HUES48 (cell line): Measurements from ENCODE around the gene ZFHX3.

Experiments
- H3K27ac ChIP-seq: one replicate; pipeline ENCODE4 v1.7.0; 2013; ENCODE audit warnings: low read depth, low read length, inconsistent platforms
- H3K27me3 ChIP-seq: 2 replicates; pipeline ENCODE4 v1.6.1; 2013; ENCODE audit warnings: mild to moderate bottlenecking, low read length; ENCODE audit not compliant: control insufficient read depth, insufficient read depth
- H3K36me3 ChIP-seq: 2 replicates; pipeline ENCODE4 v1.6.1; 2013; ENCODE audit warnings: low read length; ENCODE audit not compliant: control insufficient read depth, insufficient read depth
- H3K4me1 ChIP-seq: 2 replicates; pipeline ENCODE4 v1.6.1; 2013; ENCODE audit warnings: mild to moderate bottlenecking, low read length; ENCODE audit not compliant: control insufficient read depth, insufficient read depth
- H3K4me3 ChIP-seq: 2 replicates; pipeline ENCODE4 v1.5.1; 2013; ENCODE audit warnings: mild to moderate bottlenecking, low read depth, low read length
- H3K9ac ChIP-seq: 2 replicates; pipeline ENCODE4 v1.6.1; 2013; ENCODE audit warnings: mild to moderate bottlenecking, low read depth, low read length, moderate library complexity
- H3K9me3 ChIP-seq: 2 replicates; pipeline ENCODE4 v1.6.1; 2013; ENCODE audit warnings: low read length; ENCODE audit not compliant: control insufficient read depth, insufficient read depth

Gene ZFHX3

GRCh38 chr16:72961115-72961832 is 86.7 kb downstream of the ZFHX3 start:
- Histone ChIP-seq H3K9me3 (no peaks in the 10 kb centered on the region), H3K27me3 (no peaks in the 10 kb centered on the region), H3K9ac (no peak overlapping the region), H3K27ac (no peak overlapping the region), H3K4me1 (no peaks in the 10 kb centered on the region), H3K36me3 (no peaks in the 10 kb centered on the region), H3K4me3 (no peak overlapping the region)

DNA sequence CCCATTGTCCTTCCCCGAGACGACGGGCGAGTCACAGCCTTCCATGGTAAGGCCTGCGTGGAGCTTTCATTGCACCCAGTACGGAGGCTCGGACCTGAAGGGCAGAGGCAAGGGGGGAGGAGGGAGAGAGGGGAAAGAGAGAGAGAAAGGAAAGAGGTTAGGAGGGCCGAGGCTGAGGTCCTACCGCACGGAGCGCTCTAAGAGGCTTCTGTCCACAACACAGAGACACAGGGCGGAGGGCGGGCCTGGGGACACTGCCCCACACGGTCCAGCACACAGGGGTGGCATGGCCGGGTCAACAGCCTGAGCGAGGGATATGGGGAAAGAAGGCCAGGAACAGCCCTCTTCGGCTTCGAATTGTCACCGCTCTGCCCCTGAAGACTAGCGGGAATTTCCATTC is 87.8 kb downstream of the ZFHX3 start:
- H3K9me3 ChIP-seq = no peaks in the 10 kb centered on the region
- no peaks in the 10 kb centered on the region for H3K4me1 ChIP-seq
- no peaks in the 10 kb centered on the region for H3K36me3 ChIP-seq
- no peak overlapping the region for H3K4me3 ChIP-seq
- no peak overlapping the region for H3K9ac ChIP-seq
- H3K27me3 ChIP-seq = no peaks in the 10 kb centered on the region
- H3K27ac ChIP-seq = no peak overlapping the region

DNA sequence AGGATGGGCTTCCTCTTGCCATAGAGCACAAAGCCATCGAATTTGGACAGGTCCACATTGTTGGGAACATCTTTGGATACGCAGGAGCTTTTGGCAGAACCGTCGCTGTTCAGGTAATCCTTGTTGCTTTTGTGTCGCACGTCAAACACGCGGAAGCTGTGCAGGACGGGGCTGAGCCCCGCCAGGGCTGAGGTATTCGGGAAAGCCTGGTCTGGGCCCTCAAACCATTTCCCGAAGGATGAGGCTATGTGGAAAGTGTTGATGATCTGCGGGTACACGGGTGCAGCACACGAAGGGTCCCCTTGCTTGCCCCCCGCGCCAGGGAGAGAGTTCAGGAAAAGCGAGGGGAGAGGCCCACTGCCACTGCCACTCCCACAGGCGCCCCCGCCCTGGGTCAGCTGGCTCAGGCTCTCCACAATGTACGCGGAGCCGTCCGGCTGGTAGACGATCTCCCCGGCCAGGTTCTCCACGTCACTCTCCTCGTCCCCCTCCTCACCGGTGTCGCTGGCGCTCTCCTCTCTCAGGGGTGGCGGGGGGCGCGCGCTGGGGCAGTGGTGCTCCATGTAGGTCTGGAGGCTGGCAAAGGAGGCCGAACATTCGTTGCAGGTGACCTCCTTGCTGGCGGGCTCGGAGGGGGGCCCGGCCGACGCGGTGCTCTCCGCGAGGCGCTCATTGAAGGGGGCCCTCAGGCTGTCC is 88.5 kb downstream of the ZFHX3 start:
- H3K9me3 ChIP-seq = no peaks in the 10 kb centered on the region
- H3K4me3 ChIP-seq = no peak overlapping the region
- H3K4me1 ChIP-seq = no peaks in the 10 kb centered on the region
- no peak overlapping the region for H3K9ac ChIP-seq
- no peak overlapping the region for H3K27ac ChIP-seq
- no peaks in the 10 kb centered on the region for H3K27me3 ChIP-seq
- no peaks in the 10 kb centered on the region for H3K36me3 ChIP-seq

DNA sequence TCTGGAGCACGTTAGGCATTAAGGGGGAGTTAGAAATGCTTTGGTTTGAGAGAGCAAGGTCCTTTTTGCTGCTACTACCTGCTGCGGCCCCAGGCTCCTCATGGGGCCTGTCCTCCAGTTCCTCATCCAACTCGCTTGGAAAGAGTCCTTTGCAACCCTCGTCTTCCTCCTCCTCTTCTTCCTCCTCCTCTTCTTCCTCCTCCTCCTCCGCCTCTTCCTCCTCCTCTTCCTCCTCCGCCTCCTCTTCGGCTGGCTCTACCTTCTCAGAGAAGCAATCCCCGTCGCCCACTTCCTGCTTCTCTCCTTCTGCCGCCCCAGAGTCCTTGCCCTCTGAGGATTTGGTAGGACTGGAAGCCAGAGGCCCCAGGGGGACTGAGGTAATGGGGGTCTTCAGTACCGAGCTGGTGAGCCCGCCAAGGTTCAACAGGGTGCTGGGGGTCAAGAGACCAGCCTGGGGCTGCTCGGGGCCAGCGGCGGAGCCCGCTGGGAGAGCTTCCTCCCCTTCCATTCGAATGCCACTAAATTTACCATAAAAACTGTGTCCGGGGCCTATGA is 89.3 kb downstream of the ZFHX3 start:
- Histone ChIP-seq H3K9me3 (no peaks in the 10 kb centered on the region), H3K36me3 (no peaks in the 10 kb centered on the region), H3K27me3 (no peaks in the 10 kb centered on the region), H3K4me1 (no peaks in the 10 kb centered on the region), H3K4me3 (no peak overlapping the region), H3K27ac (no peak overlapping the region), H3K9ac (no peak overlapping the region)

DNA sequence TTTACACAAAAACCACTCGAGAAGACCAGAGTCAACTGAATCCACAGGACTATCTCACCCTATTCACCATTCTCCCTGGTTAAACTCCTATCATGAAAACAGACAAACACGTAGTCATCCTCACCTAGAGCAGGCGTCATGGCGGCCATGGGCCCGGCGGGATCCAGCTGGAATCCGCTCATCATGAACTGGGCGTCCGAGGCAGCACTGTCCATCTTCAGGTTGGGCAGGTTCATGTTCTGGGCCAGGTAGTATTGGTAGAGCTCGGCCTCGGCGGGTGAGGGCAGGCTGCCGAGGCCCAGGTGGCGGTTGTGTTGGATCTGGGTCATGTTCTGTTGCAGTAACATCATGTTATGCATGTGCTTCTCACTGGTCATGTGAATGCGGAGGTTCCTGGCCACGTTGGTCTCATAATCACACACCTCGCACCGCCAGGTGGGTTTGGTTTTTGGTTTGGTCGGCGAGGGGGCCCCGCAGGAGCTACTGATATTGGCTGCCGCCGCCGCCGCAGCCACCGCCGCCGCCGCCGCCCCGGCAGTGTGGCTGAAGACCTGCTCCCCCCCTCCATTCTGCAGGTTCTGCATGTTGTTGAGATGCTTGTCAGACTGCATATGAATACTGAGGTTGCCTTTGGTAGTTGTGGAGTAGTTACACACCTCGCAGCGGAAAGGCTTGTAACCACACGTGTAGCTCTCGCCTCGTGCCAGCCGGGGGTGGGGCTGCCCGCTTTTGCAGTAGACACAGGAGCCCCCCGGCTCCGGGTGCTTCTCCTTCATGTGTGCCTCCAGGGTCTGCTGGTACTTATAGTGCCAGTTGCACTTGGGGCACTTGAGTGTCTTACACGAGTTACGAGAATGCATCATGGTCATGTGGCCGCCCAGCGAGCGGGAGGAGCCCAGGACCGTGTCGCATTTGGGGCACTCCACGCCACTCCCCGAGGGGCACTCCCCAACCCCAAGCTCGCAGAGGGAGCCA is 90.3 kb downstream of the ZFHX3 start:
- no peak overlapping the region for H3K4me3 ChIP-seq
- no peak overlapping the region for H3K27ac ChIP-seq

DNA sequence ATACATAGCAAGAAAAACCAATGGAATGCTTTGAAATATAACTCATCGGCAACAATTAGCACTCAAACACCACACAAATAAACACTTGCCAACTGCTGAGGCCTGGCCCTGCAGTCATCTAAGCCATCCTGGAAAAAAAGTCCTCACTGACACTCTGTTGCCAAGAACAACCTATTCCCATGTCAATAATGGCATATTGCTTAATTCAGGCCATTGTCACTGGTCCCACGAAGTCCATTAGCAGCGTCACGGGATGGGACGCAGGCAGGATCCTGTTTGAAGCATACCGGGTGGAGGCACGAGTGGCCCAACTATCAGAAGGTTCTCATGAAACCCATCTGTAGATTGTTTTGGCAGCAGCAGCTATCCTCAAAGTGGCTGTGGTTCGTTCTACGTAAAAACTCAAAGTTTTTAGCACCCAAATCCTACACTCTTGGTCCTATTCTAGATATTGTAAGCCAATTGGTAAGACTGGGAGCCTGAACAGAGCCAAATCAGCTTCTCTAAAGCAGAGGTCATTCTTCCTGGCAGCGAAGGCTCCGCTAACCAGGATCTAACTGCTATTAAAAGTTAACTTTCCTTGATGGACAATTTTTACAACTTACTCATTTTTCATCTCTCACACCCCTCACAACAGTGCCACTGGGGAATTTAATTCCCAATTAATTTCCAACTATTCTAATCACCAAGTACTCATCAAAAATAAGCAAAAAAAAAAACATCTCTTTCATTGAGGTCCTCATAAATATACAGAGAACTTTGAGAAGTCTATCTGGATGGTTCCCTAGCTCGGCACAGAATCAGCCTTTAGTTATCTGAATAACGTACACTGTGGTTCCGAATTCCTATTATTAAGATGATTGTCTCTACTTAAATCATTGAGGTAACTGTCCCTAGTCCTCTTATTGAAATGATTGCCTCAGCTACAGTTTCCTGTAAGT is 91.5 kb downstream of the ZFHX3 start:
- Histone ChIP-seq H3K27ac (no peak overlapping the region), H3K9ac (no peak overlapping the region), H3K4me3 (no peak overlapping the region), H3K36me3 (no peaks in the 10 kb centered on the region), H3K4me1 (no peaks in the 10 kb centered on the region; the same call in 1 of the 2 replicates), H3K27me3 (no peaks in the 10 kb centered on the region), H3K9me3 (no peaks in the 10 kb centered on the region)

More for the DNA sequence above, 90.3 kb downstream of the ZFHX3 start:
- no peaks in the 10 kb centered on the region for H3K27me3 ChIP-seq
- H3K4me1 ChIP-seq = no peaks in the 10 kb centered on the region; the same call in 1 of the 2 replicates
- H3K9ac ChIP-seq = no peak overlapping the region
- H3K9me3 ChIP-seq = no peaks in the 10 kb centered on the region
- H3K36me3 ChIP-seq = no peaks in the 10 kb centered on the region

GRCh38 chr16:72952811-72953271 is 95.1 kb downstream of the ZFHX3 start:
- no peaks in the 10 kb centered on the region for H3K9me3 ChIP-seq
- no peak overlapping the region for H3K4me3 ChIP-seq
- H3K36me3 ChIP-seq = no peaks in the 10 kb centered on the region
- H3K27ac ChIP-seq = no peak overlapping the region
- H3K9ac ChIP-seq = no peak overlapping the region
- no peaks in the 10 kb centered on the region for H3K27me3 ChIP-seq
- H3K4me1 ChIP-seq = no peaks in the 10 kb centered on the region; the same call in 1 of the 2 replicates

DNA sequence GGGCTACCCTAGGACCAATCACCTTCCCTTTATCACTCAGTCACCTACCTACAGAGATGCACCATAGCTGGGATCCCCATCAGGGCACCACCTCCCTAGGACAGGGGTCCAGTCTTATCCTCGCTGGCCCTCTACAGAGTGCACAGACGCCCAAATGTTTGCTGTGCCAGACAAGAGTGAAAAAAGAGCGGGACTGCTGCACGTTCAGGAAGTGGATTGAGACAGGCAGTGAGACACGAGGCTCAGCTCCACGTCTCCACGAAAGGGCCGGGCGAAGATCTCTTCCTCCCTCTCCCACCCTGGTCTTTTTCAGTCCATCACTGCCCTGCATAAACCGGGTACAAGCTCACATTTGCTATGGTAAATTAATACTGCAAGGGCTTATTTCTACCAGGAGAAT is 95.5 kb downstream of the ZFHX3 start:
- Histone ChIP-seq H3K4me1 (no peaks in the 10 kb centered on the region; the same call in 1 of the 2 replicates), H3K9ac (no peak overlapping the region), H3K27ac (no peak overlapping the region), H3K36me3 (no peaks in the 10 kb centered on the region), H3K4me3 (no peak overlapping the region), H3K27me3 (no peaks in the 10 kb centered on the region), H3K9me3 (no peaks in the 10 kb centered on the region)

DNA sequence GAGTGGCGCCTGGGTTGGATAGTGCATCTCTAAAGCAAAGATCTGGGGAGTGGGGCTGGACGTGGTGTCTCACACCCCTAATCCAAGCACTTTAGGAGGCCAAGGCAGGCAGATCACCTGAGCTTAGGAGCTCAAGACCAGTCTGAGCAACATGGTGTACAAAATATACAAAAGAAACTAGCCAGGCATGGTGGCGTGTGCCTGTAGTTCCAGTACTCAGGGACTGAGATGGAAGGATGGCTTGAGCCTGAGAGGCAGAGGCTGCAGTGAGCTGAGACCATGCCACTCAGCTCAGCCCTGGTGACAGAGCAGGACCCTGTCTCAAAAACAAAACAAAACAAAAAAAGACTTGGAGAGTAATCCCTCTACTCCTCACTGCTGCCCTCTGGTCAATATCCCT is 96.0 kb downstream of the ZFHX3 start:
- H3K27ac ChIP-seq = no peak overlapping the region
- no peaks in the 10 kb centered on the region for H3K27me3 ChIP-seq
- peaks cover 4% of the 10 kb centered on the region for H3K4me1 ChIP-seq
- no peak overlapping the region for H3K4me3 ChIP-seq
- H3K36me3 ChIP-seq = no peaks in the 10 kb centered on the region
- H3K9ac ChIP-seq = no peak overlapping the region
- no peaks in the 10 kb centered on the region for H3K9me3 ChIP-seq

DNA sequence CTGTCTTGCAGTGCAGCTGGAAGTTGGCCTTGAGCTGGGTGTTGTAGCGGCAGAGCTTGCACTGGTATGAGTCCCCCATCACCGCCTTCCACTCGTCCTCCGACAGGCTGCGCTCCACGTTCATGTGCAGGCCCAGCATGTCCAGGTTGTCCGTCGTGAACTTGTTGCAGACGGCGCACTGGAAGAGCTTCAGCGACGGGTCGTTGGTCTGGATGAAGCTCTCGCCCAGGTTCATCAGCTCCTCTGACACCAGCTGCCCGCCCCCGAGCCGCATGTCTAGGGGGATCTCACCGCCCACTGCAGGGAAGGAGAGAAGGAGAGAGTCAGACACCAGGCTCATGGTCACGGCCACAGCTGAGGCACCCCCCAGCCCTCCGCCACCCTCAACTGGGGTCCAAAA is 97.3 kb downstream of the ZFHX3 start:
- H3K4me1 ChIP-seq = peaks cover 6% of the 10 kb centered on the region

More for the DNA sequence above, 97.3 kb downstream of the ZFHX3 start:
- H3K4me3 ChIP-seq = no peak overlapping the region
- H3K27ac ChIP-seq = no peak overlapping the region
- H3K36me3 ChIP-seq = no peaks in the 10 kb centered on the region
- H3K9me3 ChIP-seq = no peaks in the 10 kb centered on the region
- no peaks in the 10 kb centered on the region for H3K27me3 ChIP-seq
- no peak overlapping the region for H3K9ac ChIP-seq
